Astrocyte of the spinal cord (primary cell): Measurements from ENCODE around the gene TEX12.
"Not testable (repeated sequence)": the region's sequence is repeated elsewhere in the genome, so short reads cannot be mapped to it uniquely, and the experiment has no call there.

Experiments used
- DNase-seq: peaks from one replicate; pipeline ENCODE4 v3.0.0; 2011; ENCODE audit warnings: low read depth, low spot score
- H3K4me3 ChIP-seq: 2 replicates; pipeline ENCODE4 v1.5.1; 2011; ENCODE audit warnings: low read depth, mild to moderate bottlenecking, low read length, moderate library complexity
- CTCF ChIP-seq: IDR thresholded peaks from 2 replicates; pipeline ENCODE4 v1.5.1; 2012; ENCODE audit warnings: low read depth, mild to moderate bottlenecking, low read length, inconsistent platforms
- in situ Hi-C: cut with HindIII; loops from 2 replicates; pipeline ENCODE4 v1.10.0; 2017; ENCODE audit warnings: low sequenced_read_pairs

The TEX12 gene

GRCh38 chr11:112156956-112157766 lies 10.0 kb upstream of the TEX12 start:
- TF ChIP-seq CTCF, result no peak
- H3K4me3 ChIP-seq, result no peak overlapping the region
- DNase-seq, result peak; percentile 99
- in situ Hi-C loops, result no loop called here

- no peak overlapping the region for H3K4me3 ChIP-seq
- DNase-seq, result no peak
- in situ Hi-C loops, result no loop called here
- no peak for TF ChIP-seq CTCF
Observed at GRCh38 chr11:112159098-112160065, 7.8 kb upstream of the TEX12 start.

- in situ Hi-C loops, result no loop called here
- DNase-seq, result no peak
- no peak overlapping the region for H3K4me3 ChIP-seq
- TF ChIP-seq CTCF, result no peak
Observed at GRCh38 chr11:112160091-112160848, 6.9 kb upstream of the TEX12 start.

- TF ChIP-seq CTCF, result no peak
- H3K4me3 ChIP-seq, result no peak overlapping the region
- DNase-seq, result no peak
- in situ Hi-C loops, result no loop called here
Observed at GRCh38 chr11:112161012-112161411, 6.2 kb upstream of the TEX12 start.

GRCh38 chr11:112162200-112162599 lies 5.0 kb upstream of the TEX12 start:
- H3K4me3 ChIP-seq, DNase-seq, in situ Hi-C loops: not testable (repeated sequence)

- peak; percentile 60 for DNase-seq
- in situ Hi-C loops, result no loop called here
- no peak overlapping the region for H3K4me3 ChIP-seq
- no peak for TF ChIP-seq CTCF
Observed at GRCh38 chr11:112162761-112163546, 4.2 kb upstream of the TEX12 start.
